ENCODE measurements around the gene PRLR. TPM values are rescaled to one million over a fixed set of nuclear protein-coding genes. Genes with fewer than 3 reads are reported as not detected.

The PRLR gene
- total and polyA plus RNA-seq, 2 of the 8 experiments (the other 6 are each of a cell fraction or from before 2014, with no cell fraction given), result 0.53 to 2.5 TPM

- no peak for TF ChIP-seq SIN3A (conservative IDR thresholded peaks at IDR 0.05 in 1 of 2, IDR thresholded peaks at IDR 0.05 in 1 of 2; ENCODE audit: low read depth in 1 of 2, low read length in 2 of 2)
- no peak for TF ChIP-seq CREB1 (IDR thresholded peaks at IDR 0.05)
- TF ChIP-seq, protein P1, sequence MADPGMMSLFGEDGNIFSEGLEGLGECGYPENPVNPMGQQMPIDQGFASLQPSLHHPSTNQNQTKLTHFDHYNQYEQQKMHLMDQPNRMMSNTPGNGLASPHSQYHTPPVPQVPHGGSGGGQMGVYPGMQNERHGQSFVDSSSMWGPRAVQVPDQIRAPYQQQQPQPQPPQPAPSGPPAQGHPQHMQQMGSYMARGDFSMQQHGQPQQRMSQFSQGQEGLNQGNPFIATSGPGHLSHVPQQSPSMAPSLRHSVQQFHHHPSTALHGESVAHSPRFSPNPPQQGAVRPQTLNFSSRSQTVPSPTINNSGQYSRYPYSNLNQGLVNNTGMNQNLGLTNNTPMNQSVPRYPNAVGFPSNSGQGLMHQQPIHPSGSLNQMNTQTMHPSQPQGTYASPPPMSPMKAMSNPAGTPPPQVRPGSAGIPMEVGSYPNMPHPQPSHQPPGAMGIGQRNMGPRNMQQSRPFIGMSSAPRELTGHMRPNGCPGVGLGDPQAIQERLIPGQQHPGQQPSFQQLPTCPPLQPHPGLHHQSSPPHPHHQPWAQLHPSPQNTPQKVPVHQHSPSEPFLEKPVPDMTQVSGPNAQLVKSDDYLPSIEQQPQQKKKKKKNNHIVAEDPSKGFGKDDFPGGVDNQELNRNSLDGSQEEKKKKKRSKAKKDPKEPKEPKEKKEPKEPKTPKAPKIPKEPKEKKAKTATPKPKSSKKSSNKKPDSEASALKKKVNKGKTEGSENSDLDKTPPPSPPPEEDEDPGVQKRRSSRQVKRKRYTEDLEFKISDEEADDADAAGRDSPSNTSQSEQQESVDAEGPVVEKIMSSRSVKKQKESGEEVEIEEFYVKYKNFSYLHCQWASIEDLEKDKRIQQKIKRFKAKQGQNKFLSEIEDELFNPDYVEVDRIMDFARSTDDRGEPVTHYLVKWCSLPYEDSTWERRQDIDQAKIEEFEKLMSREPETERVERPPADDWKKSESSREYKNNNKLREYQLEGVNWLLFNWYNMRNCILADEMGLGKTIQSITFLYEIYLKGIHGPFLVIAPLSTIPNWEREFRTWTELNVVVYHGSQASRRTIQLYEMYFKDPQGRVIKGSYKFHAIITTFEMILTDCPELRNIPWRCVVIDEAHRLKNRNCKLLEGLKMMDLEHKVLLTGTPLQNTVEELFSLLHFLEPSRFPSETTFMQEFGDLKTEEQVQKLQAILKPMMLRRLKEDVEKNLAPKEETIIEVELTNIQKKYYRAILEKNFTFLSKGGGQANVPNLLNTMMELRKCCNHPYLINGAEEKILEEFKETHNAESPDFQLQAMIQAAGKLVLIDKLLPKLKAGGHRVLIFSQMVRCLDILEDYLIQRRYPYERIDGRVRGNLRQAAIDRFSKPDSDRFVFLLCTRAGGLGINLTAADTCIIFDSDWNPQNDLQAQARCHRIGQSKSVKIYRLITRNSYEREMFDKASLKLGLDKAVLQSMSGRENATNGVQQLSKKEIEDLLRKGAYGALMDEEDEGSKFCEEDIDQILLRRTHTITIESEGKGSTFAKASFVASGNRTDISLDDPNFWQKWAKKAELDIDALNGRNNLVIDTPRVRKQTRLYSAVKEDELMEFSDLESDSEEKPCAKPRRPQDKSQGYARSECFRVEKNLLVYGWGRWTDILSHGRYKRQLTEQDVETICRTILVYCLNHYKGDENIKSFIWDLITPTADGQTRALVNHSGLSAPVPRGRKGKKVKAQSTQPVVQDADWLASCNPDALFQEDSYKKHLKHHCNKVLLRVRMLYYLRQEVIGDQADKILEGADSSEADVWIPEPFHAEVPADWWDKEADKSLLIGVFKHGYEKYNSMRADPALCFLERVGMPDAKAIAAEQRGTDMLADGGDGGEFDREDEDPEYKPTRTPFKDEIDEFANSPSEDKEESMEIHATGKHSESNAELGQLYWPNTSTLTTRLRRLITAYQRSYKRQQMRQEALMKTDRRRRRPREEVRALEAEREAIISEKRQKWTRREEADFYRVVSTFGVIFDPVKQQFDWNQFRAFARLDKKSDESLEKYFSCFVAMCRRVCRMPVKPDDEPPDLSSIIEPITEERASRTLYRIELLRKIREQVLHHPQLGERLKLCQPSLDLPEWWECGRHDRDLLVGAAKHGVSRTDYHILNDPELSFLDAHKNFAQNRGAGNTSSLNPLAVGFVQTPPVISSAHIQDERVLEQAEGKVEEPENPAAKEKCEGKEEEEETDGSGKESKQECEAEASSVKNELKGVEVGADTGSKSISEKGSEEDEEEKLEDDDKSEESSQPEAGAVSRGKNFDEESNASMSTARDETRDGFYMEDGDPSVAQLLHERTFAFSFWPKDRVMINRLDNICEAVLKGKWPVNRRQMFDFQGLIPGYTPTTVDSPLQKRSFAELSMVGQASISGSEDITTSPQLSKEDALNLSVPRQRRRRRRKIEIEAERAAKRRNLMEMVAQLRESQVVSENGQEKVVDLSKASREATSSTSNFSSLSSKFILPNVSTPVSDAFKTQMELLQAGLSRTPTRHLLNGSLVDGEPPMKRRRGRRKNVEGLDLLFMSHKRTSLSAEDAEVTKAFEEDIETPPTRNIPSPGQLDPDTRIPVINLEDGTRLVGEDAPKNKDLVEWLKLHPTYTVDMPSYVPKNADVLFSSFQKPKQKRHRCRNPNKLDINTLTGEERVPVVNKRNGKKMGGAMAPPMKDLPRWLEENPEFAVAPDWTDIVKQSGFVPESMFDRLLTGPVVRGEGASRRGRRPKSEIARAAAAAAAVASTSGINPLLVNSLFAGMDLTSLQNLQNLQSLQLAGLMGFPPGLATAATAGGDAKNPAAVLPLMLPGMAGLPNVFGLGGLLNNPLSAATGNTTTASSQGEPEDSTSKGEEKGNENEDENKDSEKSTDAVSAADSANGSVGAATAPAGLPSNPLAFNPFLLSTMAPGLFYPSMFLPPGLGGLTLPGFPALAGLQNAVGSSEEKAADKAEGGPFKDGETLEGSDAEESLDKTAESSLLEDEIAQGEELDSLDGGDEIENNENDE (IDR thresholded peaks at IDR 0.05; ENCODE audit: insufficient replicate concordance, low read length), result no peak
- no peak for TF ChIP-seq SIX5 (IDR thresholded peaks at IDR 0.05; ENCODE audit: low read depth, low read length)
- no peak for TF ChIP-seq BRCA1 (IDR thresholded peaks at IDR 0.05; ENCODE audit: low read depth, low read length)
- no peak for TF ChIP-seq SUZ12 (IDR thresholded peaks at IDR 0.05; ENCODE audit: low read length)
- TF ChIP-seq SP2 (IDR thresholded peaks at IDR 0.05; ENCODE audit: low read length), result no peak
- no peak for TF ChIP-seq CHD2 (IDR thresholded peaks at IDR 0.05; ENCODE audit: low read length)
Observed at GRCh38 chr5:35146406-35146805, 83.9 kb downstream of the PRLR start (continued).
